ENCODE results near the gene CHID1.

Gene CHID1

DNA sequence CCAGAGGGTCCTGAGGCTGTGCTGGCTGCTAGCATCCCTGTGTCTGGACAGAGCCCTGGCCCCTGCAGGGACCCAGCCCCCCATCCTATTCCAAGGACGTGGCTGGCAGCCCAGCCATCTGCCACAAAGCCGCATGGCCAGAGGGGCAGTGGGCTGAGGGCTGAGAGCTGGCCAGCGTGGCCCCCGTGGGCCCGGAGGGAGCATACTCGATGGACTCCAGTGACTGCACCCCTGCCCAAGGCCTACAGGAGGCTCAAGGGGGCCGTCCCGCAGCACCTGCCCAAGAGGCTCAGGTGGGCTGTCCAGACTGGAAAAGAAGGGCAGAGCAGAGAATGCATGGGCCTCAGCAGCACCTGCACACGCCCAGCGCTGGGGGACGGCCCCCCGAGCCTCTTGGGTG, 54.8 kb downstream of the CHID1 start:
- H3K4me3 ChIP-seq (ENCODE audit: low read depth, low read length): no peak overlapping the region
- TF ChIP-seq, protein P1, sequence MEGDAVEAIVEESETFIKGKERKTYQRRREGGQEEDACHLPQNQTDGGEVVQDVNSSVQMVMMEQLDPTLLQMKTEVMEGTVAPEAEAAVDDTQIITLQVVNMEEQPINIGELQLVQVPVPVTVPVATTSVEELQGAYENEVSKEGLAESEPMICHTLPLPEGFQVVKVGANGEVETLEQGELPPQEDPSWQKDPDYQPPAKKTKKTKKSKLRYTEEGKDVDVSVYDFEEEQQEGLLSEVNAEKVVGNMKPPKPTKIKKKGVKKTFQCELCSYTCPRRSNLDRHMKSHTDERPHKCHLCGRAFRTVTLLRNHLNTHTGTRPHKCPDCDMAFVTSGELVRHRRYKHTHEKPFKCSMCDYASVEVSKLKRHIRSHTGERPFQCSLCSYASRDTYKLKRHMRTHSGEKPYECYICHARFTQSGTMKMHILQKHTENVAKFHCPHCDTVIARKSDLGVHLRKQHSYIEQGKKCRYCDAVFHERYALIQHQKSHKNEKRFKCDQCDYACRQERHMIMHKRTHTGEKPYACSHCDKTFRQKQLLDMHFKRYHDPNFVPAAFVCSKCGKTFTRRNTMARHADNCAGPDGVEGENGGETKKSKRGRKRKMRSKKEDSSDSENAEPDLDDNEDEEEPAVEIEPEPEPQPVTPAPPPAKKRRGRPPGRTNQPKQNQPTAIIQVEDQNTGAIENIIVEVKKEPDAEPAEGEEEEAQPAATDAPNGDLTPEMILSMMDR (IDR thresholded peaks at IDR 0.05; ENCODE audit: borderline replicate concordance, insufficient read depth, low read depth, low read length): no peak

DNA sequence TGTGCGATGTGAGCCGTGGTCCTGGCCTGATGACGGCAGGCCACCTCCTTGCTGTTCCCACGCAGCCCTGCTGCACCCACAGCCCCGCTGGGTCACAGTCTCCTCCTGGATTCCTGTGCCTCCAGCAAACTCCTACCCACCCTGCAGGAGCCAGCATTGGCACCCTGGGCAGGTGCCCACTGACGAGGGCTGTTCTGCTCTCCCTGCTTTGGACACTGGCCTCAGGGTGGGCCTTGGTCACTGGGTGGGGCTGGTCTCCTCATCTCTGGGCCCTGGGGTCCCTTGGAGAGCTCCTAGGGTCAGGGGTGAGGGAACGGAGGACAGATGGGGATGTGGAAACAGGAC, 55.3 kb downstream of the CHID1 start:
- TF ChIP-seq, protein P1 (IDR thresholded peaks at IDR 0.05; ENCODE audit: borderline replicate concordance, insufficient read depth, low read depth, low read length): no peak
- H3K4me3 ChIP-seq (ENCODE audit: low read depth, low read length): no peak overlapping the region

DNA sequence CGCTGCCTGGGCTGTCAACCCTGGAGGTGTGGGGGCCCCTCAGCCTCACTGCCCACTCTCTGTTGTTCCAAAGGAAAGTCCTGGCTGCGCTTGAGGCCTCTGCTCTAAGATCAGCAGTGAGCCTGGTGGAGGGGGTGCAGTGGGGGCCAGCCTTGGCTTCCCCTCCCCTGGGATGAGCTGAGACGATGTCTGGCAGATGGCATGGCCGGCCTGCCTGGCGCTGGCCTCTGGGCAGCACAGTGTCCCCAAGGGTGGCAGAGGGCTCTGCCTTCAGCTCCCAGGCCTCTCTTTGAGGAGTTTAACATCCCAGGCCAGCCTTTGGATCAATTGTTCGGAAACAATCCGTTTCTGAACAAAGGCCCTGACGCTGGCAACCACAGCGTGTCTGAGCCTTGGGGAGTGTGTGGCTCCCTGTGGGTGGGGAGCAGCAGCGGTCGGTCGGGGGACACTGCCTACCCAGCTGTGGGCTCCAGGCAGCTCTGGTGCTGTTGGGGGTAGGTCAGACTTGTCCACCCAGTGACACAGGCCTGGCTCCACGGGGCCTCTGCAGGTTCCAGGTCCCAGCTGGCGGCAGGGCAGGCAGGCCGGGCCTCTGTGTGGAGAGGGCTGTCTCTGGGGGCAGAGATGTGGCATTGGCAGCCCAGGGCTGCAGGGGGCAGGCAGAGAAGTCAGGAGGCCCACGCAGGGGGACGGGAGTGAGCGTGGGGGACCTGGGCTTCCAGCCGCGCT, 55.8 kb downstream of the CHID1 start:
- TF ChIP-seq, protein P1 (IDR thresholded peaks at IDR 0.05; ENCODE audit: borderline replicate concordance, insufficient read depth, low read depth, low read length): no peak
- no peak overlapping the region for H3K4me3 ChIP-seq (ENCODE audit: low read depth, low read length)

DNA sequence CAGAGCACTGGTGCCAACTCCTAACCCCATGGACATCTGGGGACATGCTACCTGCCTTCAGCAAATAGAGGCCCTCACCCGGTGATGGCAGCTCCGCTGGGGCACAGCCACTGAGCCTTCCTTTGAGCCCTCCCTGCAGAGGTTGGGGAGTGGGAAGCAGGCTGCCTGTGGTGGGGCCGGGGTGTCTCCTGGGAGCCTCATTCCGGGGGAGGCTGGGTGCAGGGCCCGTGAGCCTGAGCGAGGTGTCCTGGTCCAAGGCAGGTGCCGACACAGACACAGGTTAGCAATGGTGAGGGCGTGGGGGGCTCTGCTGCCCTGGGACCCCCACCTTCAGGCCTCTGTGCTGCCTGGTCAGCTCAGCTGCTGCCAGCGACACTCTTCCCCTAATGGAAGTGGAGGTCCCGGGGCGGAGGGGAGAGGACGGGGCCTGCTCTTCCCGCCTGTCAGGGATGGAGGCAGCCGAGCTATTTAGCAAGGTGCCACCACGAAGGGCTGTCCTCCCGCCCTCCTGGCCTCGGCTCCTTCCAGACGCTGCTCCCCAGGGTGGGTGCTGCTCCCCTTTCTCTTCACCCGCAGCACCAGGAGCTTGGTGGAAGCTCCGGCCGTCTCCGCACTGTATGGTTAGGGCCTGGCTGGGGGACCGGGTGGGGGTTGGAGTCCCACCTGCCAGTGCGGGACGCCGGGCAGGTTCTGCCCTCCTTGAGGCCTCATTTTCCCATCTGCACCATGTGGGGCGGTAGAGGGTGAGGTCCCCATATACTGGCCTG, 56.7 kb downstream of the CHID1 start:
- no peak overlapping the region for H3K4me3 ChIP-seq (ENCODE audit: low read depth, low read length)
- TF ChIP-seq, protein P1 (IDR thresholded peaks at IDR 0.05; ENCODE audit: borderline replicate concordance, insufficient read depth, low read depth, low read length): no peak

DNA sequence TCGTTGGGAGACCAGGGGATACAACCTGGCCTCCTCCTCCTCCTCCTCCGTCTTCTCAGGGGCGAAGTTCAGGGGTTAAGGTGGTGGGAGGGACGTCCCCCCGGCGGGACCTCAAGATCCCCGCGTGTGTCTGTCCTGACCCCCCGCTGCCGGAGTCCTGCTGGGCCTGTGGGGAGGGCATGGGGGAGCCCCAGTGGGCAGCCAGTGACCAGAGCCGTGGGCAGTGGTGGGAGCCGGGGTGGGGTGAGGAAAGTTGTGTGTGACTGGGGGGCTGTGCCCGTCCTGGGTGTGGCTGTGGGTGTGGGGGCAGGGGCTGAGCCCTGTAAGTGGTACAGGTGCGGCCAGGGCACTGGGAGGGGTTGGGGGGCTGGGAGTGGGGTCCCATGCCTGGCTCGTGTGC, 57.8 kb downstream of the CHID1 start:
- TF ChIP-seq, protein P1 (IDR thresholded peaks at IDR 0.05; ENCODE audit: borderline replicate concordance, insufficient read depth, low read depth, low read length): no peak
- no peak overlapping the region for H3K4me3 ChIP-seq (ENCODE audit: low read depth, low read length)

DNA sequence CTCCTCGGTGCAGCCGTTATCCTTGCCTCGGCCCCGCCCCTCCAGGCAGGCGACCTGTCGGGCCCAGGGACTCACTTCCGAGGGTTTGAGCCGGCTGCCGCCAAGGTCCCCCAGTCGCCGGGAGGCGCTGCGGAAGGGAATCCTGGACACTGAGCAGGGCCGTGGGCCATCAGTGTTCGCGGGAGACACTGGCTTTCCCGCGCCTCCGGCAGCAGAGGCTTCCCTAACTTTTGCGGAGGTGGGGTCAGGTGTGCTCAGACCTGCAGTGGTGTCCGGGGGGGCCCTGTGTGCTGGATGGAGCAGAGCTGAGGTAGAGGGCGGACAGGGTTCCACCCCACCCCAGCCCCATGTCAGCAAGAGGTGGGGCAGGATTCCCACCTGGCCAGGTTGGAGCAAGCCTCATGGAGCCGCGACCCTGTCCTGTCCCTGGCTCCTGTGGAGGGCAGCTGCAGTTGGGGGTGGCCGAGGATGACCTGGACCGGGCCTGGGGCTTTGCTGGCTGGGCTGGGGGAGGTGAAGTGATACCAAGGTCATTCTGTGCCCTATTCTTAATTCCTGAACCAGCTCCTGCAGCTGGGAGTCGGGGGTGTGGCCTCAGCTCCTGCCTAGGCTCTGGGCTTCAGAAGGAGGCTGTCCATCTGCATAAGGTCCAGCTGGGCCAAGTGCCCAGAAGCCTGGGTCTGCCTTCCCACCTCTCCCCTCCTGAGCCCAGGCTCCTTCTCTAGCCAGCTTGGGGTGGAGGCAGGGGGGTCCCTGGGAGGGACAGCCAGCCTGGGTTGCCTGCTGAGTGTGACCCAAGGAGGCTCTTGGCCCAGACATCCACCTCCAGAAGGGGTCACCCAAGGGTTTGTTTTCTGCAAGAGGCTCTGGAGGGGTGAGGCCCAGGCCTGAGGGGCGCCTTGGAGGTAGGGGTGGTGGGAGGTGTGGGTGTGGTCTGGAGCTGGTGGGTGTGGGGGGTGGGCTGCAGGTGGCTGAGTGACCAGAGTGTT, 59.5 kb downstream of the CHID1 start:
- H3K4me3 ChIP-seq (ENCODE audit: low read depth, low read length): no peak overlapping the region
- TF ChIP-seq, protein P1 (IDR thresholded peaks at IDR 0.05; ENCODE audit: borderline replicate concordance, insufficient read depth, low read depth, low read length): peak; percentile 33; the same call in 1 of the 2 replicates
